Right lobe of liver (tissue), 6 donors: ENCODE results near the gene KRTAP3-2. TPM values are rescaled to one million over a fixed set of nuclear protein-coding genes. Genes with fewer than 3 reads are reported as not detected.
A peak's percentile ranks its signal among the peaks of the same experiment; 100 is the strongest.
"Not testable (repeated sequence)": the region's sequence is repeated elsewhere in the genome, so short reads cannot be mapped to it uniquely, and the experiment has no call there.

Source experiments
- ATAC-seq, 4 donors: fragments of 200-7000 bp; cut with Tn5 transposase; one replicate each; pipeline ENCODE4 v1.9.1; 2020; ENCODE audit warnings: mild to moderate bottlenecking in 4 of 4, moderate library complexity in 4 of 4
- DNase-seq, 3 donors: peaks; one replicate each; pipeline ENCODE4 v3.0.0-alpha.2; 2020
- H3K27ac ChIP-seq, 3 donors: fragments of 200-600 bp; one replicate each; pipeline ENCODE4 v1.8.0; 2022
- H3K27me3 ChIP-seq, 2 donors: fragments of 200-600 bp; one replicate each; pipeline ENCODE4 v1.8.0; 2022
- H3K36me3 ChIP-seq, 4 donors: fragments of 200-600 bp; sonication (generic) in 1 of 4; one replicate each; pipeline versions ENCODE4 v1.5.1 to v1.8.0; 2017 to 2022; ENCODE audit warnings: control low read depth in 1 of 4
- H3K4me1 ChIP-seq, 4 donors: fragments of 200-600 bp; sonication (generic) in 1 of 4; one replicate each; pipeline versions ENCODE4 v1.5.1 to v1.8.0; 2017 to 2022; ENCODE audit warnings: control low read depth in 1 of 4
- H3K4me3 ChIP-seq, 3 donors: fragments of 200-600 bp; one replicate each; pipeline ENCODE4 v1.8.0; 2022
- H3K9me3 ChIP-seq, 4 donors: fragments of 200-600 bp; sonication (generic) in 1 of 4; one replicate each; pipeline versions ENCODE4 v1.5.1 to v1.8.0; 2017 to 2022; ENCODE audit warnings: control low read depth in 1 of 4
- CTCF ChIP-seq, 4 donors: fragments of 200-600 bp in 3 of 4; fragments of 450-650 bp in 1 of 4; IDR thresholded peaks; one replicate each; pipeline versions ENCODE4 v1.5.1 to v1.8.0; 2016 to 2022; ENCODE audit warnings: antibody characterized with exemption in 4 of 4, mild to moderate bottlenecking in 2 of 4
- POLR2A ChIP-seq: fragments of 450-650 bp; IDR thresholded peaks from one replicate; pipeline ENCODE4 v1.6.1; 2017; ENCODE audit warnings: antibody characterized with exemption, mild to moderate bottlenecking
- WGBS: methylation state at CpG from one replicate; pipeline ENCODE4 v1.1.6; 2018; ENCODE audit warnings: low coverage, low lambda C conversion rate; ENCODE audit not compliant: insufficient coverage; ENCODE audit errors: missing lambda C conversion rate; 5-methylcytosine and 5-hydroxymethylcytosine counted together
- intact Hi-C, 2 donors: fragments of 100-400 bp; cut with DNase I; formaldehyde crosslinking; loops; one replicate each; pipeline versions ENCODE4 v1.11.2 to v1.14.1; 2022
- total RNA-seq, 6 experiments: library from RNA; depleted of rRNA in 2 of 6; stranded (reverse); fragments of >200 nt in 2 of 6; fragmentation: NEBNext Ultra II Directional in 3 of 6; extraction: Animal tissue kit (Norgen Biotek cat#: 25700) in 3 of 6; gene quantifications; one replicate each; pipeline versions ENCODE4 v1.1.0 to v1.2.4, GENCODE V29; 2016 to 2023
- donor health status: DM: no; HTN: yes; CAD: no.
- donor health status: DM: no; HTN: no; CAD: no.
- donor health status: DM: no; HTN: no; CAD: no.
- donor health status: DM: no; HTN: yes; CAD: no.
- donor health status: DM: no; HTN: yes; CAD: no.

KRTAP3-2 gene
- total RNA-seq, 6 experiments from 2014 or later = not detected

- Histone ChIP-seq H3K9me3 (no peaks in the 10 kb centered on the region), H3K4me1 (no peaks in the 10 kb centered on the region), H3K36me3 (no peaks in the 10 kb centered on the region), H3K27me3 (no peaks in the 10 kb centered on the region), H3K4me3 (no peak overlapping the region), H3K27ac (no peak overlapping the region)
- ATAC-seq = no peak
- intact Hi-C loops = no loop called here
- DNase-seq = no peak
- 66% methylated on average over 2 of the region's 2 CpGs for WGBS
- TF ChIP-seq POLR2A = no peak
- TF ChIP-seq CTCF (IDR thresholded peaks at IDR 0.05) = no peak
These were observed 38.2 kb upstream of the KRTAP3-2 start for GRCh38 chr17:41037853-41038350.

GRCh38 chr17:41034346-41034935 is 34.7 kb upstream of the KRTAP3-2 start, which contains the start of gene KRTAP1-3:
KRTAP1-3 (minus strand) TSS chr17:41034874; CDS start chr17:41034821, 53 bp downstream.
- H3K36me3 ChIP-seq, H3K27ac ChIP-seq, H3K27me3 ChIP-seq, H3K9me3 ChIP-seq, intact Hi-C loops, DNase-seq, H3K4me3 ChIP-seq, H3K4me1 ChIP-seq: not testable (repeated sequence)
- WGBS = 80% methylated on average over 1 of the region's 10 CpGs
- peak in 1 of 4 donors; percentile 14 for ATAC-seq

GRCh38 chr17:41029633-41030245 is 30.0 kb upstream of the KRTAP3-2 start, which contains the start of gene KRTAP1-4:
KRTAP1-4 (minus strand) TSS chr17:41030195; CDS start chr17:41030078, 117 bp downstream.
- H3K9me3 ChIP-seq = no peaks in the 10 kb centered on the region
- H3K27ac ChIP-seq = no peak within 1 kb of the TSS
- no peak for TF ChIP-seq CTCF (IDR thresholded peaks at IDR 0.05)
- TF ChIP-seq POLR2A = no peak
- 50% methylated on average over 6 of the region's 12 CpGs for WGBS
- no peaks in the 10 kb centered on the region for H3K27me3 ChIP-seq
- no peak within 1 kb of the TSS for H3K4me3 ChIP-seq
- H3K4me1 ChIP-seq = no peaks in the 10 kb centered on the region
- DNase-seq (no peak), ATAC-seq (peak in 1 of 4 donors; percentile 20)
- H3K36me3 ChIP-seq = no peaks in the 10 kb centered on the region
- intact Hi-C loops = no loop called here

- Histone ChIP-seq H3K4me3 (no peak within 1 kb of the TSS), H3K4me1 (no peaks in the 10 kb centered on the region), H3K36me3 (no peaks in the 10 kb centered on the region), H3K27ac (no peak within 1 kb of the TSS), H3K27me3 (no peaks in the 10 kb centered on the region), H3K9me3 (no peaks in the 10 kb centered on the region)
- ATAC-seq = peak in 1 of 4 donors; percentile 39
- 40% methylated on average over 2 of the region's 9 CpGs for WGBS
- intact Hi-C loops = no loop called here
- TF ChIP-seq POLR2A = no peak
- no peak for TF ChIP-seq CTCF (IDR thresholded peaks at IDR 0.05)
- DNase-seq = no peak
These were observed 27.2 kb upstream of the KRTAP3-2 start, which contains the start of gene KRTAP1-5 for GRCh38 chr17:41026715-41027471. KRTAP1-5 (minus strand) TSS chr17:41027208; CDS start chr17:41027155, 53 bp downstream.
